HG03280 (cell line): ENCODE data around the gene TEX36.
"Not testable (repeated sequence)": the region's sequence is repeated elsewhere in the genome, so short reads cannot be mapped to it uniquely, and the experiment has no call there.

Source experiments
- ATAC-seq: cut with Tn5 transposase; IDR thresholded peaks from one replicate; pipeline ENCODE4 v1.9.1; 2021; ENCODE audit warnings: mild to moderate bottlenecking, moderate library complexity; ENCODE audit not compliant: unreplicated experiment

TEX36 gene

DNA sequence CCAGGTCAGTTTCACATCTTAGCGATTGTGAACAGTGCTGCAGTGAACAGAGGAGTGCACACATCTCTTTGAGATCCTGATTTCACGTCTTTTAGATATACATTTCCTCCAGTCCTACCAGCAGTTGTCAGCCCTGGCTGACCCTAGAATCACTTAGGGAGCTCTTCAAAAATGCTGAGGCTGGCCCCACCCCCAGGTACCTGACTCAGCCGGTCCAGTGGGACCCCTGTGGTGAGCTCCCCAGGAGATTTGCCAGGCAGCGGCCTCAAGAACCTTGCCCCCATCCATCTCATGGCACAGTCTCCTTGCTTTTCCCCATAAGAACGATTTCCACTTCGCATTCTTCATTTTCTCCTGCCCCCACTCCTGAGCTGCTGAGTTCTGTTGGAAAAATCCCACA lies 45.5 kb downstream of the TEX36 start:
- ATAC-seq, result no peak

DNA sequence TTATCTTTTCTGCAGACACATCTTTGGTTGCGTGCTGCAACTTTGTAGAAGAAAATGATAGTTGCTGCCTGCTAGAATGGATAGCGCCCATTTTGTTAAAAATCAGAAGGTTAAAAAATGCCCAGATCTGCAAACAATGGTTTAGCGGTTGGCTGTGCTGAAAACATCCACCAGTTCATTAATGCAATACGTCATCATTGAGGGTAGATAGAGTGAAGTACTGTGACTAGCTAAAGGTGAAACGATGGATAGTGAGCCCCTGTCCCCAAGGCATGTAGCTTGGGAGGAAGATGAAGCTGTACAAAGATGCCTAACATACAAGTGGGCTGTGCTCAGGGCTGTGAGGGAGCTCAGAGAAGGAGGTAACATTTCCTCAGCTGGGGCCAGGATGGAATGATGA lies 48.4 kb downstream of the TEX36 start:
- ATAC-seq, result no peak

DNA sequence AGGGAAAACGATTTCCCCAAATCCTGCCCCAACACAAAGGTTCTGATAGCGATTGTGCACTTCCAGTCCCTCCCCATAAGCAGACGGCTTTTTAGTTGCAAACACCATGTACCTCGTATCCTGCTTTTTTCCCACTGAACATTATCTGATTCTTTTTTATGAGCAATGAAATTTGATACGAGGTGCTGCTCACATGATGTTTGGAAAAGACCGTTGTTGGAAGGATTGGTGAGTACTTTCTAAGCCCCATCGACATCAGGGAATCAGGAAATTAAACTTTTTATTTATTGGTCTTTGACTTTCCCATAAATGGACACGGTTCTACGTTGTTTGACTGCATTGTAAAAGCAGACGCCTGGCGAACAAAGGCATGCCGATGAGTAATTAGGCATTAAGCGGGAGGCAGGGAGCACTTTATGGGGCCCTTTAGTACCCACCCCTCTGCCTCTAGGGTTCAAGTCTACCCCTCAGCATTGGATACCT lies 49.4 kb downstream of the TEX36 start:
- ATAC-seq, result no peak

DNA sequence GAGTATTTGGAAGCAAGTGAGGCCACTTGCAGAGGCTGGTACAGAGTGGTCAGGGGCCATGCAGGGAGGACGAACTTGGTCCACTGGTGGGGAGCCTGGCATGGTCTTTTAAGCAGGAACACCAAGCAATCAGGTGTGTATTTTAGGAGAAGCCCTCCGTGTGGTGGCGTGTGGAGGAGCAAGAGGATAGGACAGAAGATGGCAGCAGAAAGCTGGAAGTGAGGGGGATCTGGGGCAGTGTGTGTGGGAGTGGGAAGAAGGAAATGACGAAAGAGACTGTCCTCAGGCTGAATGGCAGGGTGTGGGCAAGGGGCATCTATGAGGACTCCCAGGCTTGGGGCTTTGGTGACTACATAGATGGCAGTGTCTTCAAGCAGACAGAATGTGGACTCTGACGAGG lies 51.2 kb downstream of the TEX36 start:
- no peak for ATAC-seq

DNA sequence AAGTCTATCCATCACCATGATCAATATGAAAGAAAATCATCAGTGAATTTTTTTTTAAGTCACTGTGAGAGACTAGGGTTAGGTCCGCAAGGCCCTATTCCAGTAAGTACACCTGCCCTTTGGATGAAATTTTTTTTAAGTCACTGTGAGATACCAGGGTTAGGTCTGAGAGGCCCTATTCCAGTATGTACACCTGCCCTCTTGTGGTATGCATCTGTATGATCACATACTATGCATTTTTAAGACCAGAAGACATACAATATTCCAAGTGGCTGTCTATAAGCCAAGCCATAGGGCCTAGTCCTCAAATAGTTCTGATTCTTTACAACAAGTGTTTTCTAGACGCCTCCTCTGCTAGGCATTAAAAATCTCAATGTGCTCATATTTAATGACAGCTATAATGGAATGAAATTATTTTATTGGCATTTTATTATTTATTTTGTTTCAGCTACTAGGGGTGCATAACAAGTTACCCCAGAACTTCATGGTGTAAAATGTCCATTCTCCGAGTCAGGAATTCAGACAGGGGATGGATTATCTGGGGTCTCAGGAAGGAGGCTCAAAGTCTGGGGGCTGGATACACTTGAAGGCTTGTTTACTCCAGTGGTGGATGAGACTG lies 53.1 kb downstream of the TEX36 start:
- no peak for ATAC-seq

DNA sequence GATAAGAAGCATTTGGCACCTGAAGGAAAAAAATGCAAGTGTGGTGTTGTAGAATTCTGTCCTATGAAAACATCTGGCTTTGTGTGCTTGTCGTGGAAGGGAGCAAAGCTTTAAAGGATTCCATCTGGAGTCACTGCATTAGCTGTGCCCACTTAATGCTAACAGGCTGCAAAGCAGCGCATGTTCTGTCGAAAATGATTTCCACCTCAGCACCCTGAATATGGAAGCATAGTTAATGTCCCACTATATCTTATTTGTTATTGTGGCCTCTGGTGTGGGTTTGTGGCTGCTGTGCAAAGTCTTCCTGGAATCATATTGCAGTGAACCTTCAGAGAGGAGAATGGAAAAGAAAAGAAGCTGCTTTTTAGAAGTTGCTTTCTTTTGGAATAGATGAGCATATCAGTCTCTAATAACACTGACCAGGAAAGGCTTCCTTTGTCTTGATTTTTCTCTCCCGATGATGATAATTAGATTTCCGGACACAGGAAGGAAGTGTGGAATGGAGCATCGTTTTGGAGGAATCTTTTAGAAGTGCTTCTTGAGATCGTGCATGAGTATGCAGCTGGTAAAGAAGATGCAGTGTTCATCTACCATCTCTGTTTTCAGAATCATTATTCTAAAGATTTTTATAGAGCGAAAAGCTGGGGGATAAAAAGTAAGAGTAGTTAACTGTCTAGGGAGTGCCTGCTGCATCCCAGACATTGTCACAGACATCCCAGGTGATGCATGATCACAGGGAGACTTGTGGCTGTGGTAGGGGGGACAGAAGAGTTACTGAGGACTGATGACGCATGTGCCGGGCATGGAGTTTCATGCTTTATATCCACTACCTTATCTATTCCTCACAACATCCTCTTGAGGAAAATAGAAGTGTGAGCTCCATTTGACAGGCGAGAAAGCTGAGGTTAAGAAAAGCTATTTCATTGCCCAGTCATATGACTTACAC lies 54.6 kb downstream of the TEX36 start:
- no peak for ATAC-seq

DNA sequence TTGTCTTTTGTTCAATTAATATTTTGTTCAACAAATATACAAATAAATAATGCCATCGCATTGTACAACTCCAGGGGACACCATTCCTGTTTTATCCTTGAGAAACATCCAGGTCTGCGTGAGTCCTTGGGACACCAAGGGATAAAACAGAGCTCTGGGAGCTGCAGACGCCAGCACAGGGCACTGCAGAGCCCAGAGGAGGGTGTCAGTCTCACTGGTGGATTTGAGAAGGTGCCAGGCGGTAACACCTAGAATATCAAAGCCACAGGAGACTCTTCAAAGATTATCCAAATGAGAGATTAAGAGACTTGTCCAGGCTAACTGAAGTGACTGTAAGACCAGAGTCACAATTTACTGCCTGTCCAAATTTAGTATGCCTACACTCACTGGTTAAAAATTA lies 55.3 kb downstream of the TEX36 start:
- ATAC-seq, result no peak

DNA sequence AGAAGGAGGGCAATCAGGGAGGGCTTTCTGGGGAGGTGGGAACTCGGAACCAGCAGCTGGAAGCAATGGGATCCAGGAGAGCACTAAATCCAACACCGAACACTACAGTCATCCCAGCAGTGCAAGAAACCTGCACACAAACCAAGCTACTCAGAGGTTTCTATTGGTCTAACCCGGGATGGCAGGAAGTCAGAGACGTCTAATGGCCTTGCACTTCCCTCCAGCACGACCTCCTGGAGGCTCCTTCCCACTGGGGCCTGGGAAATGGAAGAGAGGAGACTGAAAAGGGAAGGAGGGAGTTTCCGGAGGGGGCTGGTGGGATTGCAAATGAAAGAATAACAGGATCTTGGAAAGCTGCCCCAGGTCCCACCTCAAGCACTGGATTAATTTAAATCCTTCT lies 56.3 kb downstream of the TEX36 start:
- no peak for ATAC-seq

DNA sequence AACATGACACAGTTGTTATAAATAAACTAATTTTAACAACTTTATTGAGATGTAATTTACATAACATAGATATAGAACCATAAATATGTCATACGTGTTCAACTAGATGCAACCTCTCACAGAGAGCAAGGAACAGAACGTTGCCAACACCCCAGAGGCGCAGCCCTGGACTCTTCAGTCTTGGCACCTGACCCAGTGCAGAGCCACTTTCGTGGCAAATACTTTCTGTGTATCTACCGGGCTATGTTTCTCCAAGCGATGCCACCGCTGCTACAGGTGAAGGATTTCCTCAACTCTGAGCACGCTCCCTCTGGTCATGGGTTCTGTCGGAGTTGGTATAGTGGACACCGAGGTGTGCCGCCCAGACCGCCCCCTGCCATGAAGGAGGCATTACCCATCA lies 57.4 kb downstream of the TEX36 start:
- no peak for ATAC-seq

DNA sequence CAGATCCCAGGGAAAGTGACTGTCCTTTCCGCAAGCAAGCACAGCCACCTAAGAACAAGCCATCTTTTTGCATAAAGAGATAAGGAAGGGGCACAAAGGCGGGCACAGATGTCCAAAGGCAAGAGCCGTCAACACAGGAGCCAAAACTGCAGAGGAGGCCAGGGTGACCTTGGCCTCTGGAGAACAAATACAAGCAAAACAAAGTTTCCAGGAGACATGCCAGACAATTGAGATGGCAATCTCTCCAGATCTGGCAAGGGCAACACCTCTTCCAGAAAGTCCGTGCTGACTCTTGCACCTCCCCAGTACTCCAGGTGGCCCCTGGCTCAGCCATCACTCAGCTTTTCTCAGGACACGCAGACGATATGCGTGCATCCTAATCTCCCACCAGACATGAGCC lies 58.2 kb downstream of the TEX36 start:
- ATAC-seq, result no peak

DNA sequence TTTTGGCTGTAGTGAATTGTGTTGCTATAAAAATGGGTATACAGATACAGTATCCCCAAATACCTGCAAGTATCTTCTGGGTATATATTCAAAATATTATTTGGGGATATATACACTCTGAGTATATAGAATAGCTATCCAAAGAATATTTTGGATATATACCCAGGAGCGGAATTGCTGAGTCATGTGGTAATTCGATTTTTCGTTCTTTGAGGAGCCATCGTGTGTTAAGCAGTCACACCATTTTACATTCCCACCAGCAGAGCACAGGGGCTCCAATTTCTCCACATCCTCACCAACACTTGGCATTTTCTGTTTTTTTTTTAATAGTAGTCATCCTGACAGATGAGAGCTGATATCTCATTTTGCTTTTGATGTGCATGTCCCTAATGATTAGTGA lies 61.9 kb downstream of the TEX36 start:
- no peak for ATAC-seq

DNA sequence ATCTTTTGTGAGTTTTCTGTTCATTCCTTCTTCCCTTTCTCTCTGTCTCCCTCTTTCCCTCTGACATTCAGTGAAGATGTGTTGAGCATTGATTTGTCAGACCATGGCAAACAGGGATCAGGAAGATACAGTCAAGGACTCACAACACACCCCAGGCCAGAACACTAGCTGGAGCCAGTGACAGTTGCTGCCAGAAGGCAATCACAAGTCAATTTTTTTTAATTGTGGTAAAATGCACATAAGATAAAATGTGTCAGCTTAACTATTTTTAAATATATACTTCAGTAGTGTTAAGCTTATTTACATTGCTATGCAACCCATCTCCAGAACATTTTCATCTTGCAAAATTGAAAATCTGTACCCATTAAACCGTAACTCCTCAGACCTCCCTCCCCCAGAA lies 62.6 kb downstream of the TEX36 start:
- ATAC-seq, result no peak

DNA sequence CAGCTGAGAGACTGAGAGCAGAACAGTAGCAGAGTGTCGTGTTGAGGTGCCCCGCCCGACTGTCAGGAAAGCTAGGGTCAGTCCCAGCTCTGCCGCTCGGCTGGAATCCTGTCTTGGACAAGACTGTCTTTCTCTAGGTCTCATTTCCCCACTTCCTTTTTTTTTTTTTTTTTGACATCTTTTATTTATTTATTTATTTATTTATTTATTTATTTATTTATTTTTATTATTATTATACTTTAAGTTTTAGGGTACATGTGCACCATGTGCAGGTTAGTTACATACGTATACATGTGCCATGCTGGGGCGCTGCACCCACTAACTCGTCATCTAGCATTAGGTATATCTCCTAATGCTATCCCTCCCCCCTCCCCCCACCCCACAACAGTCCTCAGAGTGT lies 69.9 kb downstream of the TEX36 start:
- ATAC-seq, result not testable (repeated sequence)

DNA sequence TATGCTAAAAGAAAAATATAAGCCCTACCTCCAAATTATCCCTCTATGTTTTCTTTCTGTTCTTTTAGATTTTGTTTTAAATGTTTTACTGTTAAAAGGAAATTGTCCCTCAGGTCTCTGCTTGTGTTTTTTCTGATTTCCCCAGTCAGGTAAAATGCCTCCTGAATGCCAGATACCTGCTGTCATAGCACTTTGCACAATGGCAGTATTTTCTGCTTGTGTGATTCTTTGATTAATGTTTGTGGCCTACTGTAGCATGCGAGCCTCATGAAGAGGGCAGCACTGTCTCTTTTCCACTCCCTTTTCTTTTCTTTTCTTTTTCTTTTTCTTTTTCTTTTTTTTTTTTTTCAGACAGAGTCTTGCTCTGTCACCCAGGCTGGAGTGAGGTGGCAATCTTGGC lies 71.2 kb downstream of the TEX36 start:
- ATAC-seq, result no peak

DNA sequence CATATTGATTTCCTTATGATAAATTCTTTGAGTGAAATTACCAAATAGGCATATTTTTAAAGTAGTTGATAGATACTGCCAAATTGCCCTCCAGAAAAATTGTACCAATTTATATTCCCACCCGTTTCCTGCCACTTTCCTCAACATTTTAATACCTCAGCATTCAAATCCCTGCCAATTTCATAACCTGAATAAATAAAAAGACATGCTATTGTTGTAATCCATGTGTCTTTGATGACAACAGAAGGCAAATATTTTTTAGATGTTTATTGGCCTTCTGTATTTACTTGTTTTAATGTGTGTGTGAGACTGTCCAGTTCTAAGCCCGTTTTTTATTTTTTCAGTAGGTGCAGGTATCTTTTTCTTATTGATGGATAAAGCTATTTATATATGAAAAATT lies 71.7 kb downstream of the TEX36 start:
- ATAC-seq, result no peak

DNA sequence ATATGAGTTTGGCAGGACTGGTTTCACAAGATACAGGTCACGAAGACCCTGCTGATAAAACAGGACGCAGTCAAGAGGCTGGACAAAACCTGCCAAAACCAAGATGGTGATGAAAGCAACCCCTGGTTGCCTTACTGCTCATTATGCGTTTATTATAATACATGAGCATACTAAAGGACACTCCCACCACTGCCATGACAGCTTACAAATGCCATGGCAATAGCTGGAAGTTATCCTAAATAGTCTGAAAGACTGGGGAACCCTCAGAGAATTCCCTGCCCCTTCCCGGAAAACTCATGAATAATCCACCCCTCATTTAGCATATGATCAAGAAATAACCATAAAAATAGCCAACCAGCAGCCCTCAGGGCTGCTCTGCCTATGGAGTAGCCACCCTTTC lies 73.1 kb downstream of the TEX36 start:
- no peak for ATAC-seq

DNA sequence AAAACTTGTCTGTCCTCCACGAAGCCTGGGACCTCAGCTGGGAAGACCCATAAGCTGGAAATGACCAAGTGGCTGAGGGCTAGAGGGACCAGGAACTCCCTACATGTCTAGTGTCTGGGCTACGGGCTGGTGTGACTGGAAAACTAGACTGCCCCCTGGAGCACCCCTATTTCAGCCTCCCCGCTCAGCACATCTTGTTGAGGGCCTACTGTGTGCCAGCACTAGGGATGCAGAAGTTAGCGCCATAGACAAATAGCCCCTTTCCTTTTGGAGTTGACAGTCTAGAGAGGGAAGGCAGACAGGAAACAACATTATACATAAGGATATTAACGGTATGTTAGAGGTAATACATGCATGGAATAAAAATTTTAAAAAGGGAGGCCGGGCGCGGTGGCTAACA lies 74.5 kb downstream of the TEX36 start:
- ATAC-seq, result no peak

DNA sequence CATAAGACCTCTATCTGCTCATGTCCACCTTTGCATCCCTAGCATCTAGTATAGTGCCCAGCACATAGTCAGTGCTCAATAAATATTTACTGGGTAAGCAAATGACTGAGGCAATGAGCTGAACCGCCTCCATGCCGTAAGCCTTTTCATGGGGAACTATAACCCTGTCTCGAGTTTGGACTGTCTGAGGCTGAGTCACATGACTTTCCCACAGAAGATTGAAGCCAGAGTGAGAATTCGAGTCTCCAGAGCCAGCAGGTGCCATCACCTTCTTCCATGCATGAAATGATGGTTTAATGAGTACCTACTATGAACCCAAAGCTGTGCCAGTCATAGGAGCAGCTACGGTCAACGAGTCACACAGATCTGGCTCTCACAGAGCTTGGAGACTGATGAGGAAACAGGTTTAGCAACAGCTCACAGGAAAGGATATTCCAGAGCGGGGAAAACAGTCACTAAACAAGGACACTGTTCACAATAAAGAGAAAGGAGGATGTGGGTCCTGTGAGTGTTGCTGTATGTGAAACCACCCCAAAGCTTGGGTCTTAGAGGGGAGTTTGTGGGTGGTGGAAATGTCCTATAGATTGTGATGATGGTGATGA lies 75.2 kb downstream of the TEX36 start:
- ATAC-seq, result no peak

DNA sequence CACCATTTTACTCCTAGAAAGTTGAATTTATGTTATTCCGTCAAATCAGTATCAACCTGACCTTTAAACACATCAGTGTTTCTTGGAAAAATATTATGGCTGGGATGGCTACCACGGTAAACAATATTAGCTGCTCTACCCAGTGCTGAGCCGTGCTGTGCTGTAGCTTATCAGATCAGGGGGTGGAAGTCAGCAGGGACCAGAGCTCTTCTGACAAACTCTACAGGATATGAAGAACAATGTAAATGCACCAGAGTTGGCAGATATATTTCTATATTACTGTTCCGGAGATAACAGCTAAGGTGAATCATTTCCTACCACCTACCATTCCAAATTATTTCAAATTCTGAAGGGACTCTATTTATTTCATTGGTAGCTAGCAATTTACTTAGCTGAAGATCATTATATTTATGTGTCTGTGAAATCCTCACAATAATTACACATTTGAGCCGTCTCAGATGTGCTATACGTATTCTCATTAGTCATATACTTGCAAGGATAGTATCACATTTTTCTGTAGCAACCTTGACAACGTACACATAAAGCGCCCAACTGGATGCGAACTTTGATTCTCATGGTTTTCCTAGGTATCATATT lies 76.5 kb downstream of the TEX36 start:
- ATAC-seq, result no peak
